Astrocyte (in vitro differentiated cells and primary cell): ENCODE results near the gene SRP9. TPM values are rescaled to one million over a fixed set of nuclear protein-coding genes. Genes with fewer than 3 reads are reported as not detected.

Experiments
- DNase-seq: peaks from one replicate; pipeline ENCODE4 v3.0.0-alpha.2; 2010; ENCODE audit warnings: low read depth
- FAIRE-seq: peaks from 2 replicates; lab custom pipeline; 2011; peaks lifted over from hg19 to GRCh38; lab: Jason Lieb, UNC
- H2AFZ ChIP-seq: 2 replicates; pipeline ENCODE4 v1.6.0; 2012; ENCODE audit warnings: low read depth, low read length, inconsistent platforms
- H3K27ac ChIP-seq: 2 replicates; pipeline ENCODE4 v1.5.1; 2011; ENCODE audit warnings: low read depth, low read length, inconsistent platforms
- H3K27me3 ChIP-seq: 2 replicates; pipeline ENCODE4 v1.6.0; 2011; ENCODE audit warnings: low read length, inconsistent platforms; ENCODE audit not compliant: insufficient read depth
- H3K36me3 ChIP-seq: 2 replicates; pipeline ENCODE4 v1.5.1; 2011; ENCODE audit warnings: low read length, inconsistent platforms; ENCODE audit not compliant: insufficient read depth
- H3K4me1 ChIP-seq: 2 replicates; pipeline ENCODE4 v1.5.1; 2011; ENCODE audit warnings: low read length, inconsistent platforms; ENCODE audit not compliant: insufficient read depth
- H3K4me2 ChIP-seq: 2 replicates; pipeline ENCODE4 v1.6.0; 2012; ENCODE audit warnings: low read length, inconsistent platforms
- H3K4me3 ChIP-seq: 2 replicates; pipeline ENCODE4 v1.5.1; 2011; ENCODE audit warnings: low read depth, mild to moderate bottlenecking, low read length, inconsistent platforms; ENCODE audit not compliant: insufficient read depth
- H3K79me2 ChIP-seq: 2 replicates; pipeline ENCODE4 v1.6.0; 2012; ENCODE audit warnings: mild to moderate bottlenecking, low read length, inconsistent platforms; ENCODE audit not compliant: insufficient read depth
- H3K9ac ChIP-seq: 2 replicates; pipeline ENCODE4 v1.6.0; 2012; ENCODE audit warnings: mild to moderate bottlenecking, low read length, inconsistent platforms
- H3K9me3 ChIP-seq: 2 replicates; pipeline ENCODE4 v1.5.1; 2012; ENCODE audit warnings: low read depth, mild to moderate bottlenecking, low read length, inconsistent platforms; ENCODE audit not compliant: insufficient read depth
- H4K20me1 ChIP-seq: 2 replicates; pipeline ENCODE4 v1.6.0; 2012; ENCODE audit warnings: low read length, inconsistent platforms; ENCODE audit not compliant: insufficient read depth
- H3K27ac Mint-ChIP-seq: one replicate; pipeline ENCODE4 v1.8.0; 2021; ENCODE audit warnings: mild to moderate bottlenecking, mixed read lengths; ENCODE audit not compliant: unreplicated experiment
- H3K27me3 Mint-ChIP-seq: one replicate; pipeline ENCODE4 v1.8.0; 2021; ENCODE audit warnings: low read depth, mixed read lengths; ENCODE audit not compliant: unreplicated experiment
- H3K36me3 Mint-ChIP-seq: one replicate; pipeline ENCODE4 v1.8.0; 2021; ENCODE audit warnings: low read depth, mixed read lengths; ENCODE audit not compliant: unreplicated experiment
- H3K4me1 Mint-ChIP-seq: one replicate; pipeline ENCODE4 v1.8.0; 2021; ENCODE audit warnings: low read depth, mixed read lengths; ENCODE audit not compliant: unreplicated experiment
- H3K4me3 Mint-ChIP-seq: one replicate; pipeline ENCODE4 v1.8.0; 2021; ENCODE audit warnings: mild to moderate bottlenecking, moderate library complexity, mixed read lengths; ENCODE audit not compliant: unreplicated experiment
- H3K9me3 Mint-ChIP-seq: one replicate; pipeline ENCODE4 v1.8.0; 2021; ENCODE audit warnings: mild to moderate bottlenecking, mixed read lengths; ENCODE audit not compliant: unreplicated experiment
- EZH2 ChIP-seq: IDR thresholded peaks from 2 replicates; pipeline ENCODE4 v1.6.1; 2012; ENCODE audit warnings: mild to moderate bottlenecking, low read length, inconsistent platforms; ENCODE audit not compliant: insufficient read depth
- total RNA-seq: library from RNA; stranded (reverse); gene quantifications from 2 replicates; pipeline ENCODE4 v1.2.1, GENCODE V29; 2021
- TF ChIP-seq, protein P1 (sequence below): IDR thresholded peaks from 2 replicates; pipeline ENCODE4 v1.5.1; 2011; ENCODE audit warnings: low read depth, mild to moderate bottlenecking, inconsistent platforms, low read length, moderate library complexity; ENCODE audit not compliant: insufficient read depth

SRP9 gene
- total RNA-seq, 1 donor from 2014 or later: 269 TPM

DNA sequence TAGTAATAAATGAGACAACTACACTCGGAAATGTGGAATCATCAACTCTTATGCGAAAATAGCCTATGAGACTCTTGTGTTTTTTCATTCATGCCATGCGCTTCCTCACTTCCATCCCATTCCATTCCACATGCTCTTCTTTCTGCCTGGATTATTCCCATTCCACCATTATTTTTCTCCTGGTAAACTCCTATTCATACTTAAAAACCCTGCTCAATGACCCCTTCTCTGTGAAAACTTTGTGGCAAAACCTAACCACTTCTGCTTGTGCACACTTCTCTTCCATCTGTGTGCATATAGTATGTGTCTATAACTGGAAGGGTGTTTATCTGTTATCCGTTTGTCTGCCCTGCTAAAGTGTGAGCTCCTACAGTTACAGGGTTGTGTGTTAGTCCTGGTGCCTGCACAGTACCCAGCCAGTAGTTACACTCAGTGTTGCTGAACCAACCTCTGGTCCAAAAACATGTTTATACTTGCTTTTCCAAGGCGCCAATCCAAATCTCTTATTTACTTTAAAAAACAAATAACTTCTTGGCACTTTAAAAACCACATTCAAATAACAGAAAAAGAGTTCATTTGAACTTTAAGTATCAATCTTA is 43.0 kb downstream of the SRP9 start:
- Histone ChIP-seq H3K9me3 (no peaks in the 10 kb centered on the region), H3K4me2 (no peak overlapping the region), H3K4me1 (peaks cover 16% of the 10 kb centered on the region), H4K20me1 (peaks cover 13% of the 10 kb centered on the region), H3K36me3 (no peaks in the 10 kb centered on the region), H3K27me3 (no peaks in the 10 kb centered on the region), H3K79me2 (peaks cover 6% of the 10 kb centered on the region), H3K9ac (no peak overlapping the region), H2AFZ (no peak overlapping the region), H3K27ac (no peak overlapping the region), H3K4me3 (no peak overlapping the region)
- no peaks in the 10 kb centered on the region for H3K9me3 Mint-ChIP-seq
- peaks cover 13% of the 10 kb centered on the region for H3K36me3 Mint-ChIP-seq
- TF ChIP-seq EZH2: no peak
- TF ChIP-seq, protein P1, sequence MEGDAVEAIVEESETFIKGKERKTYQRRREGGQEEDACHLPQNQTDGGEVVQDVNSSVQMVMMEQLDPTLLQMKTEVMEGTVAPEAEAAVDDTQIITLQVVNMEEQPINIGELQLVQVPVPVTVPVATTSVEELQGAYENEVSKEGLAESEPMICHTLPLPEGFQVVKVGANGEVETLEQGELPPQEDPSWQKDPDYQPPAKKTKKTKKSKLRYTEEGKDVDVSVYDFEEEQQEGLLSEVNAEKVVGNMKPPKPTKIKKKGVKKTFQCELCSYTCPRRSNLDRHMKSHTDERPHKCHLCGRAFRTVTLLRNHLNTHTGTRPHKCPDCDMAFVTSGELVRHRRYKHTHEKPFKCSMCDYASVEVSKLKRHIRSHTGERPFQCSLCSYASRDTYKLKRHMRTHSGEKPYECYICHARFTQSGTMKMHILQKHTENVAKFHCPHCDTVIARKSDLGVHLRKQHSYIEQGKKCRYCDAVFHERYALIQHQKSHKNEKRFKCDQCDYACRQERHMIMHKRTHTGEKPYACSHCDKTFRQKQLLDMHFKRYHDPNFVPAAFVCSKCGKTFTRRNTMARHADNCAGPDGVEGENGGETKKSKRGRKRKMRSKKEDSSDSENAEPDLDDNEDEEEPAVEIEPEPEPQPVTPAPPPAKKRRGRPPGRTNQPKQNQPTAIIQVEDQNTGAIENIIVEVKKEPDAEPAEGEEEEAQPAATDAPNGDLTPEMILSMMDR: no peak
- H3K27me3 Mint-ChIP-seq: no peaks in the 10 kb centered on the region
- H3K4me1 Mint-ChIP-seq: peaks cover 40% of the 10 kb centered on the region
- DNase-seq (no peak), FAIRE-seq (no peak)
- H3K27ac Mint-ChIP-seq: no peak overlapping the region
- H3K4me3 Mint-ChIP-seq: no peak overlapping the region

- Mint-ChIP-seq H3K36me3 (peaks cover 26% of the 10 kb centered on the region), H3K4me3 (no peak overlapping the region), H3K4me1 (peaks cover 46% of the 10 kb centered on the region), H3K27ac (no peak overlapping the region), H3K27me3 (no peaks in the 10 kb centered on the region), H3K9me3 (no peaks in the 10 kb centered on the region)
- Histone ChIP-seq H4K20me1 (peaks cover 29% of the 10 kb centered on the region), H3K4me1 (peaks cover 1% of the 10 kb centered on the region), H3K27ac (no peak overlapping the region), H3K79me2 (peaks cover 3% of the 10 kb centered on the region), H3K27me3 (no peaks in the 10 kb centered on the region), H3K36me3 (no peaks in the 10 kb centered on the region), H2AFZ (no peak overlapping the region), H3K4me2 (no peak overlapping the region), H3K9me3 (no peaks in the 10 kb centered on the region), H3K4me3 (no peak overlapping the region), H3K9ac (no peak overlapping the region)
- DNase-seq: no peak
- FAIRE-seq: no peak
- TF ChIP-seq, protein P1: no peak
- no peak for TF ChIP-seq EZH2
These were observed 45.2 kb downstream of the SRP9 start for GRCh38 chr1:225822655-225823403.

DNA sequence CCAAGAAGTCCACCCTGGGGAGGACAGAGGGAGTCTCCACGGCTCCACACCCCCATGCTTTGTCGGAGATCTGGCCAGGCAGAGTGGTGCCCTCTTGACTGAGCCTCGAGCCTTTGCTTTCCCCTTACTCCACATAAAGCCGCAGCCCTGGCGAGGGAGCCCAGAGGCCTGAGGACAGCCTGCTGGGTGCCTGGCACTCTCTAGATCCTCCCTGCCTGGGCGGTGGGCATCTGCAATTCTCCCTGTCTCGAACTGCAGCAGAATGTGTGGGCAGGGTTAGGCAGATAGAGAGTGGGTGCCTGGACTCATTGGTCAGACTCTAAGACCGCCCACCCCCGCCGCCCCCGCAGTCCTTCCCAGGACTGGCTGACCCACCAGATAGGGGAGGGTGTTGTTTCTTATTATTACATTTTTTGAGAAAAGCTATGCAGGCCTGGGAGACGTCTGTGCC is 46.2 kb downstream of the SRP9 start:
- Histone ChIP-seq H3K4me2 (no peak overlapping the region), H3K27me3 (no peaks in the 10 kb centered on the region), H4K20me1 (peaks cover 29% of the 10 kb centered on the region), H3K4me1 (no peaks in the 10 kb centered on the region), H3K4me3 (no peak overlapping the region), H3K9ac (no peak overlapping the region), H3K9me3 (no peaks in the 10 kb centered on the region), H3K36me3 (no peaks in the 10 kb centered on the region), H3K27ac (no peak overlapping the region), H3K79me2 (peaks cover 3% of the 10 kb centered on the region), H2AFZ (no peak overlapping the region)
- Mint-ChIP-seq H3K27me3 (no peaks in the 10 kb centered on the region), H3K4me1 (peaks cover 41% of the 10 kb centered on the region), H3K9me3 (no peaks in the 10 kb centered on the region), H3K36me3 (peaks cover 27% of the 10 kb centered on the region), H3K27ac (no peak overlapping the region), H3K4me3 (no peak overlapping the region)
- FAIRE-seq: no peak
- DNase-seq: no peak
- no peak for TF ChIP-seq EZH2
- TF ChIP-seq, protein P1: no peak
